Mucosa of descending colon (tissue), 3 donors: ENCODE data around the gene MAPK8IP3. TPM values are rescaled to one million over a fixed set of nuclear protein-coding genes. Genes with fewer than 3 reads are reported as not detected.

ENCODE experiments used
- ATAC-seq: fragments of 200-7000 bp; cut with Tn5 transposase; one replicate; pipeline ENCODE4 v1.9.1; 2020; ENCODE audit warnings: mild to moderate bottlenecking, moderate library complexity
- DNase-seq, 3 donors: peaks; one replicate each; pipeline ENCODE4 v3.0.0-alpha.2; 2020
- H3K36me3 ChIP-seq: fragments of 200-600 bp; one replicate; pipeline ENCODE4 v1.8.0; 2021; ENCODE audit warnings: low read depth, mild to moderate bottlenecking
- H3K4me1 ChIP-seq: fragments of 200-600 bp; one replicate; pipeline ENCODE4 v1.8.0; 2021; ENCODE audit warnings: low read depth, mild to moderate bottlenecking
- H3K4me3 ChIP-seq: fragments of 200-600 bp; one replicate; pipeline ENCODE4 v1.8.0; 2021; ENCODE audit warnings: mild to moderate bottlenecking
- H3K9me3 ChIP-seq: fragments of 200-600 bp; one replicate; pipeline ENCODE4 v1.8.0; 2021; ENCODE audit warnings: mild to moderate bottlenecking
- CTCF ChIP-seq: fragments of 200-600 bp; IDR thresholded peaks from one replicate; pipeline ENCODE4 v1.8.0; 2022; ENCODE audit warnings: antibody characterized with exemption, mild to moderate bottlenecking
- intact Hi-C, 2 donors: fragments of 100-400 bp; cut with DNase I in 1 of 2; cut with micrococcal nuclease in 1 of 2; formaldehyde crosslinking; loops; one replicate each; pipeline versions ENCODE4 v1.11.0 to v1.11.1; 2022; cut with DNase I, micrococcal nuclease
- microRNA-seq: library from miRNA; unstranded; fragments of <30 nt; microRNA quantifications from one replicate; pipeline ENCODE4, GENCODE V29; 2019
- total RNA-seq, 3 donors: library from RNA; stranded (reverse); fragmentation: NEBNext Ultra II Directional in 2 of 3; extraction: Animal tissue kit (Norgen Biotek cat#: 25700) in 2 of 3; gene quantifications; one replicate each; pipeline versions ENCODE4 v1.2.1 to v1.2.4, GENCODE V29; 2021 to 2023
- donor health status: DM: no; HTN: no; CAD: no; lungs with moderate emphysema.
- donor health status: DM: no; HTN: no; CAD: no.
- donor health status: DM: no; HTN: yes; CAD: no.

The MAPK8IP3 gene
- total RNA-seq, 3 donors from 2014 or later = 76.2 to 82.5 (median 79.4) TPM

- intact Hi-C loops = no loop called here
- no peak for TF ChIP-seq CTCF
- no peaks in the 10 kb centered on the region for H3K4me1 ChIP-seq
- peaks cover 6% of the 10 kb centered on the region for H3K36me3 ChIP-seq
- ATAC-seq = no peak
- no peak for DNase-seq
- no peaks in the 10 kb centered on the region for H3K9me3 ChIP-seq
- no peak overlapping the region for H3K4me3 ChIP-seq
Measured at GRCh38 chr16:1817276-1817589, 111.2 kb downstream of the MAPK8IP3 start.

GRCh38 chr16:1817716-1818115 lies 111.7 kb downstream of the MAPK8IP3 start:
- TF ChIP-seq CTCF = no peak
- H3K4me1 ChIP-seq = no peaks in the 10 kb centered on the region
- H3K4me3 ChIP-seq = no peak overlapping the region
- no peaks in the 10 kb centered on the region for H3K9me3 ChIP-seq
- DNase-seq (no peak), ATAC-seq (no peak)
- H3K36me3 ChIP-seq = peaks cover 10% of the 10 kb centered on the region
- intact Hi-C loops = no loop called here

GRCh38 chr16:1818204-1818872 lies 112.3 kb downstream of the MAPK8IP3 start:
- no peaks in the 10 kb centered on the region for H3K4me1 ChIP-seq
- DNase-seq (no peak), ATAC-seq (no peak)
- intact Hi-C loops = no loop called here
- H3K36me3 ChIP-seq = peaks cover 10% of the 10 kb centered on the region
- H3K9me3 ChIP-seq = no peaks in the 10 kb centered on the region
- H3K4me3 ChIP-seq = no peak overlapping the region
- TF ChIP-seq CTCF = no peak

- Histone ChIP-seq H3K4me1 (no peaks in the 10 kb centered on the region), H3K9me3 (no peaks in the 10 kb centered on the region), H3K36me3 (peaks cover 10% of the 10 kb centered on the region), H3K4me3 (no peak overlapping the region)
- ATAC-seq = no peak
- no peak for TF ChIP-seq CTCF
- no peak for DNase-seq
- intact Hi-C loops = no loop called here
Measured at GRCh38 chr16:1818873-1819525, 113.0 kb downstream of the MAPK8IP3 start.

- Histone ChIP-seq H3K36me3 (peaks cover 10% of the 10 kb centered on the region), H3K4me3 (no peak overlapping the region), H3K9me3 (no peaks in the 10 kb centered on the region), H3K4me1 (no peaks in the 10 kb centered on the region)
- no peak for DNase-seq
- intact Hi-C loops = no loop called here
- TF ChIP-seq CTCF = no peak
- no peak for ATAC-seq
Measured at GRCh38 chr16:1819611-1820010, 113.6 kb downstream of the MAPK8IP3 start.

Small RNA genes within 50 kb of the gene (microRNA-seq; reads per million reads assigned to microRNA genes)
- 0.93 reads per million for gene MIR3177

Other genes starting within 250 kb of the MAPK8IP3 start
- 10 to 100 TPM; 59.3 to 98.1 (median 59.8) TPM for gene CLCN7, start 231.2 kb upstream of the MAPK8IP3 start, total RNA-seq
- gene PTX4, start 217.3 kb upstream of the MAPK8IP3 start, total RNA-seq = not detected
- 10 to 100 TPM; 32.2 to 41.6 (median 37.8) TPM for gene TELO2, start 212.8 kb upstream of the MAPK8IP3 start, total RNA-seq
- gene TMEM204, start 172.5 kb upstream of the MAPK8IP3 start, total RNA-seq = 10 to 100 TPM in 1 of 3 donors, 1 to 10 TPM in 2; 3.4 to 10.3 (median 5.0) TPM
- gene IFT140, start 94.1 kb upstream of the MAPK8IP3 start, total RNA-seq = 10 to 100 TPM; 16.6 to 22.7 (median 17.1) TPM
- gene CRAMP1, start 93.8 kb upstream of the MAPK8IP3 start, total RNA-seq = 10 to 100 TPM; 15.7 to 27.4 (median 20.6) TPM
- gene JPT2, start 27.9 kb upstream of the MAPK8IP3 start, total RNA-seq = 10 to 100 TPM; 44.0 to 58.5 (median 57.3) TPM
- 10 to 100 TPM; 49.1 to 66.0 (median 56.0) TPM for gene NME3, start 65.3 kb downstream of the MAPK8IP3 start, total RNA-seq
- gene EME2, start 66.6 kb downstream of the MAPK8IP3 start, total RNA-seq = 10 to 100 TPM; 18.4 to 43.1 (median 24.7) TPM
- 100 to 1,000 TPM in 1 of 3 donors, 10 to 100 TPM in 2; 89.1 to 107 (median 91.0) TPM for gene MRPS34, start 66.9 kb downstream of the MAPK8IP3 start, total RNA-seq
- 10 to 100 TPM; 39.7 to 56.5 (median 52.2) TPM for gene SPSB3, start 76.4 kb downstream of the MAPK8IP3 start, total RNA-seq
- 10 to 100 TPM; 32.1 to 43.1 (median 39.3) TPM for gene NUBP2, start 76.8 kb downstream of the MAPK8IP3 start, total RNA-seq
- 1 to 10 TPM in 2 of 3 donors, under 1 TPM in 1; 0.51 to 1.9 (median 1.8) TPM for gene IGFALS, start 87.5 kb downstream of the MAPK8IP3 start, total RNA-seq
- gene HAGH, start 120.6 kb downstream of the MAPK8IP3 start, total RNA-seq = 10 to 100 TPM; 63.4 to 94.8 (median 68.0) TPM
- 10 to 100 TPM; 31.4 to 59.6 (median 54.6) TPM for gene FAHD1, start 121.0 kb downstream of the MAPK8IP3 start, total RNA-seq
- gene MEIOB, start 166.0 kb downstream of the MAPK8IP3 start, total RNA-seq = not detected
- gene HS3ST6, start 212.2 kb downstream of the MAPK8IP3 start, total RNA-seq = 1 to 10 TPM; 2.5 to 3.1 (median 2.6) TPM
- gene MSRB1, start 237.0 kb downstream of the MAPK8IP3 start, total RNA-seq = 10 to 100 TPM; 34.8 to 46.3 (median 40.5) TPM
- gene RPL3L, start 248.5 kb downstream of the MAPK8IP3 start, total RNA-seq = not detected